HG03025 (cell line): ENCODE data around the gene RUFY1.
A peak's percentile ranks its signal among the peaks of the same experiment; 100 is the strongest.
"Not testable (repeated sequence)": the region's sequence is repeated elsewhere in the genome, so short reads cannot be mapped to it uniquely, and the experiment has no call there.

Experiments
- ATAC-seq: cut with Tn5 transposase; IDR thresholded peaks from one replicate; pipeline ENCODE4 v1.9.1; 2021; ENCODE audit warnings: mild to moderate bottlenecking, moderate library complexity; ENCODE audit not compliant: unreplicated experiment, low FRiP score

RUFY1 gene

GRCh38 chr5:179534431-179534830 is 15.9 kb upstream of the RUFY1 start:
- peak; percentile 48 for ATAC-seq

- ATAC-seq = no peak
Observed at GRCh38 chr5:179536676-179537075, 13.7 kb upstream of the RUFY1 start.

DNA sequence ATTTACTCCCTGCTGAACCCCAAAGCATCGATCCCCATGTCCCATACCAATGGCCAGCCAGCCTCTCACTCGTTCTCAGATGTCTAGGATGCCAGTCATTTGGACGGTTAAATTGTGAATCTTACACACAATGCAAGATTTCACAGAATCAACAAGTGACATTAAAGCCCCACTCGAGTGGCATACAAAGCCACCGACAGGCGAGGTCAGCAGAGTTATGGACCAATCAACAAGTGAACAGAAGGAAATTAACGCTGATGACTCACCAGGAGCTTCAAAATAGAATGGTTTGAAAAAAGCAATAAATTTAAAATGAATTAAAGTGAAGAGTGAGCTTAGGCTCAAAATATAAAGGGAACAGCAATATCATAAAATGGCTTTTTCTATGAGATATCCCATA is 8.2 kb upstream of the RUFY1 start:
- ATAC-seq = no peak

- ATAC-seq = not testable (repeated sequence)
Observed at GRCh38 chr5:179543275-179543674, 7.1 kb upstream of the RUFY1 start.

DNA sequence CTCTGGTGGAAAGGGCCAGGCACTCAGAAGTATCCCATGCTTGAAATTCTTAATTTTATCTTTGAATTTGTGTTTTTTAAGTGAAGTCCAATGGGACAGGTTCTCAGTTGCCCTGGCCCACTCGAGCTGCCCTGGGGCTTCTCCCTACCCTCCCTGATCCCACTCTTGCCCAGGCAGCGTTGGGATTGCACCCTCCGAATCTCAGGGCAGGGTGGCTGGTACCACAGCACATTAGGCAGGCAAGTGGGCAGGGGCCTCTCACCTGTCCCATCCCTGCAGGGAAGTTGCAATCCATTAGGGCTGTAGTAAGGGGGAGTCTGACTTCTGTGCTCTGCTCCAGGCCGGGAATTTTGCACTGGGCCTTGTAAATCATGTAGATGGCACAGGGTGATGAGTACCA is 2.7 kb downstream of the RUFY1 start:
- ATAC-seq = no peak

DNA sequence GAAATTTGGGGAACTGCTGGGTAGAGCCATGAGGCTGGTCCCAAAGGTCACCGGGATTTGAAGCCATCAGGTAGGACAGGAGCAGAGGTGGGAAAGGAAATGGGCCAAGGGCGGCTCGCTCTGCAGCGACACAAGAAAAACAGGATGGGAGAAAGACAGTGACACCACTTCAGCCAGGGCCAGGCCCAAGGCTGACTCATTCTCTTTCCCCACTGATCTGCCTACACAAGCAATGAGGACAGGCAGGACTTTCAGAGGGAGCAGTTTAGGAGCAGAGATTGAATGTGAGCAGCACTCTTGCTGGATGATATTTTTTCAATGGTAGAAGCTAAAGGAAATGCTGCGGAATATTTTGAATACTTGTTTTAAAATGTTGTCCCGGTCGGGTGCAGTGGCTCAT is 3.5 kb downstream of the RUFY1 start:
- ATAC-seq = no peak

- ATAC-seq = no peak
Observed at GRCh38 chr5:179554981-179555380, 4.6 kb downstream of the RUFY1 start.

DNA sequence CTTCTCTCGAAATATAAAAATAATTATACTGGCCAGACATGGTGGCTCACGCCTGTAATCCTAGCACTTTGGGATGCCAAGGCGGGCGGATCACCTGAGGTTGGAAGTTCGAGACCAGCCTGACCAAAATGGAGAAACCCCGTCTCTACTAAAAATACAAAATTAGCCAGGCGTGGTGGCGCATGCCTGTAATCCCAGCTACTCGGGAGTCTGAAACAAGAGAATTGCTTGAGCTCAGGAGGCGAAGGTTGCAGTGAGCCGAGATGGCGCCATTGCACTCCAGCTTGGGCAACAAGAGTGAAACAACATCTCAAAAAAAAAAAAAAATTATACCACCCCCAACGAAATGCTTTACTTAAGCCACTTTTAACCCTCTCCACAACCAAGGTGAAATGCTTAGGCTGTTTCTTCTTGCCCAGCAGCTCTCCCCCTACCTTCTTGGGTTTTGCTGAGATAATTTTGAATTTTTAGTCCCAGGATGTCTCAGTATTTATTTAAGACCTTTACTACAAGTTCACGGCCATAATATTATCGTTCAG is 8.0 kb downstream of the RUFY1 start:
- not testable (repeated sequence) for ATAC-seq

DNA sequence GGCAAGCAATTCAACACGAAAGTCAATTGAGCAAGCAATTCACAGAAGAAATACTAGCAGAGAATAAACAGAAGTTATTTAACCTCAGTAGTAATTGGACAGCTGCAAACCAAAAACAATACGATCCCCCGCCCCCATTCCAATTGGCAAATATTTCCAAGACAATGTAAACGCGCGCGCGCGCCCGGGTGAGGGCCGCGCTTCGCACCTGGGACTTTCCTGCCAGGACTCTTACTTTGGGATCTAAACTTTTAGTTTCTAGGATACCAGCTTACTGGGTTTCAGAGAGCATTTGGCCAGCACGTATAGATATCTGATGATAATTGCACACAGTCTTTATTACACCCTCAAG is 8.6 kb downstream of the RUFY1 start:
- ATAC-seq = no peak

- ATAC-seq = peak; percentile 99
Observed at GRCh38 chr5:179559284-179560252, 9.2 kb downstream of the RUFY1 start.

- ATAC-seq = no peak
Observed at GRCh38 chr5:179564526-179564925, 14.2 kb downstream of the RUFY1 start.

GRCh38 chr5:179568721-179569120 is 18.4 kb downstream of the RUFY1 start:
- ATAC-seq = no peak

- no peak for ATAC-seq
Observed at GRCh38 chr5:179572386-179572785, 22.0 kb downstream of the RUFY1 start.

- ATAC-seq = no peak
Observed at GRCh38 chr5:179577286-179577960, 27.1 kb downstream of the RUFY1 start.

- no peak for ATAC-seq
Observed at GRCh38 chr5:179585941-179586401, 35.6 kb downstream of the RUFY1 start.

- no peak for ATAC-seq
Observed at GRCh38 chr5:179588166-179588565, 37.8 kb downstream of the RUFY1 start.

- ATAC-seq = no peak
Observed at GRCh38 chr5:179595916-179596315, 45.6 kb downstream of the RUFY1 start.

- no peak for ATAC-seq
Observed at GRCh38 chr5:179596421-179596820, 46.1 kb downstream of the RUFY1 start.

GRCh38 chr5:179599100-179599499 is 48.7 kb downstream of the RUFY1 start:
- ATAC-seq = no peak

- no peak for ATAC-seq
Observed at GRCh38 chr5:179599566-179599965, 49.2 kb downstream of the RUFY1 start.

GRCh38 chr5:179599973-179600372 is 49.6 kb downstream of the RUFY1 start:
- ATAC-seq = no peak
